ENCODE measurements around the gene LY86.

Gene LY86

GRCh38 chr6:6700407-6701270, 112.1 kb downstream of the LY86 start:
- no peak overlapping the region for H3K4me3 ChIP-seq (ENCODE audit: low read depth, low read length)

DNA sequence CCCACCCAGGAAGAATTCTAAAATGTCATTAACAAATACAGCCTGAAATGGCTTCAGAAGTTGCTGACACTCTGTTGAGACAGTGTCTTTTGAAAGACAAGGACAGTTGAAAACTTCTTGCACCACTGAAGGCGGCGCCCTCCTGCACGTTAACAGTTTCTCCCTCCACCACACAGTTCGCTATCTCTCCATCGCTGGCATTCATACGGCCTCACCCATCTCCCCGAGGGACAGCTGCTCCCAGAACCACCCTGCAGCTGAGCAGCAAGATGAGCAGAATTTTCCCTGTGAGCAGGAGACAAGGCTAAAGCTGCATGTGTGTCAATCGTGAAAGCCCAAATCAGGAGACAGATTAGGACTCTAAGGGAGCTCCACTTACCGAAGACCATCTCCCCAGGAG, 113.3 kb downstream of the LY86 start:
- H3K4me3 ChIP-seq (ENCODE audit: low read depth, low read length) = no peak overlapping the region

GRCh38 chr6:6703699-6704098, 115.2 kb downstream of the LY86 start:
- H3K4me3 ChIP-seq (ENCODE audit: low read depth, low read length) = no peak overlapping the region

All from iPS-11a (cell line).